NCI-H2107 treated with DMSO at 0.1 percent for 48 hours (cell line): ENCODE results near the gene ZNF516.
A peak's percentile ranks its signal among the peaks of the same experiment; 100 is the strongest.
"Not testable (repeated sequence)": the region's sequence is repeated elsewhere in the genome, so short reads cannot be mapped to it uniquely, and the experiment has no call there.

Source experiments
- DNase-seq: peaks from one replicate; lab custom pipeline; 2025; ENCODE audit not compliant: unreplicated experiment; lab: John Stamatoyannopoulos, UW

ZNF516 gene, protein sequence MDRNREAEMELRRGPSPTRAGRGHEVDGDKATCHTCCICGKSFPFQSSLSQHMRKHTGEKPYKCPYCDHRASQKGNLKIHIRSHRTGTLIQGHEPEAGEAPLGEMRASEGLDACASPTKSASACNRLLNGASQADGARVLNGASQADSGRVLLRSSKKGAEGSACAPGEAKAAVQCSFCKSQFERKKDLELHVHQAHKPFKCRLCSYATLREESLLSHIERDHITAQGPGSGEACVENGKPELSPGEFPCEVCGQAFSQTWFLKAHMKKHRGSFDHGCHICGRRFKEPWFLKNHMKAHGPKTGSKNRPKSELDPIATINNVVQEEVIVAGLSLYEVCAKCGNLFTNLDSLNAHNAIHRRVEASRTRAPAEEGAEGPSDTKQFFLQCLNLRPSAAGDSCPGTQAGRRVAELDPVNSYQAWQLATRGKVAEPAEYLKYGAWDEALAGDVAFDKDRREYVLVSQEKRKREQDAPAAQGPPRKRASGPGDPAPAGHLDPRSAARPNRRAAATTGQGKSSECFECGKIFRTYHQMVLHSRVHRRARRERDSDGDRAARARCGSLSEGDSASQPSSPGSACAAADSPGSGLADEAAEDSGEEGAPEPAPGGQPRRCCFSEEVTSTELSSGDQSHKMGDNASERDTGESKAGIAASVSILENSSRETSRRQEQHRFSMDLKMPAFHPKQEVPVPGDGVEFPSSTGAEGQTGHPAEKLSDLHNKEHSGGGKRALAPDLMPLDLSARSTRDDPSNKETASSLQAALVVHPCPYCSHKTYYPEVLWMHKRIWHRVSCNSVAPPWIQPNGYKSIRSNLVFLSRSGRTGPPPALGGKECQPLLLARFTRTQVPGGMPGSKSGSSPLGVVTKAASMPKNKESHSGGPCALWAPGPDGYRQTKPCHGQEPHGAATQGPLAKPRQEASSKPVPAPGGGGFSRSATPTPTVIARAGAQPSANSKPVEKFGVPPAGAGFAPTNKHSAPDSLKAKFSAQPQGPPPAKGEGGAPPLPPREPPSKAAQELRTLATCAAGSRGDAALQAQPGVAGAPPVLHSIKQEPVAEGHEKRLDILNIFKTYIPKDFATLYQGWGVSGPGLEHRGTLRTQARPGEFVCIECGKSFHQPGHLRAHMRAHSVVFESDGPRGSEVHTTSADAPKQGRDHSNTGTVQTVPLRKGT

GRCh38 chr18:76495006-76495370 is at the start of gene ZNF516:
TSS of gene ZNF516 (minus strand) at chr18:76495242. CDS start at chr18:76443054, 52,188 bp downstream.
- no peak for DNase-seq

DNA sequence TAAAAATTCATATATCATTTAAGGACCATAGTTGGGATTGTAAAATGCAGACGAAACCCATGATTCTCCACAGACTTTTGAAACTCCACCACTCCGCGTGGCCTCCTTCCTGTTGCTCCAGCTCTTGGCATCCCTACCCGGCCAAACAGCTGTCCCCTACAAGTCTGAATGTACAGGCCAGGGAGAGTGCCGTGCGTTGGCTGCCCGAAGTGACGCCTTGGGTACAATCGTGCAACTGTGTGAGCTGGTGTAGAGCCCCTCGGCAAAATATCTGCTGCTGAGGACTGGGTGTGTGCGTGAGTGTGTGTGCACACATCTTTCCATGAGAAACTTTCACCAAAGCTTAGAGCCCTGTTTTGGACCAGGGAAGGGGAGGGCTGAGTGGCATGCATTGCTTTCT is 43.8 kb upstream of the ZNF516 start:
- no peak for DNase-seq

- no peak for DNase-seq
Measured at GRCh38 chr18:76537621-76538020, 42.6 kb upstream of the ZNF516 start.

- not testable (repeated sequence) for DNase-seq
Measured at GRCh38 chr18:76536593-76536992, 41.6 kb upstream of the ZNF516 start.

DNA sequence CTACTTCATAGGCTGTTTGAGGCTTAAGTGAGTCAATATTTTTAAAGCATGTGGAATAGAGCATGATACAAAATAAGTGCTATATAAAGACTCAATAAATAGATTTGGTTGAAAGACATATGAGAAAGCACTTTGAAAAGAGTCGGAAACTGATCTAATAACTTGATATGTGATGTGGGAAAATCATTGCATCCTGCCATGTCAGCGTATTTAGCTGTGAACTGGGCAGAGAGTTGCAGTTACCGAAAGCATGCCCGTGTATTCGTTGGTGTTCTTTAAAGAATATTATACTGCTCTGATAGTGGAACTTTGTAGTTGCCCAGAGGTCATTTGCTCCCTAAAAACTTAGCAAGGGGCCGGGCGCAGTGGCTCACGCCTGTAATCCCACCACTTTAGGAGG is 37.8 kb upstream of the ZNF516 start:
- DNase-seq, result no peak

GRCh38 chr18:76530846-76531245 is 35.8 kb upstream of the ZNF516 start:
- DNase-seq, result no peak

DNA sequence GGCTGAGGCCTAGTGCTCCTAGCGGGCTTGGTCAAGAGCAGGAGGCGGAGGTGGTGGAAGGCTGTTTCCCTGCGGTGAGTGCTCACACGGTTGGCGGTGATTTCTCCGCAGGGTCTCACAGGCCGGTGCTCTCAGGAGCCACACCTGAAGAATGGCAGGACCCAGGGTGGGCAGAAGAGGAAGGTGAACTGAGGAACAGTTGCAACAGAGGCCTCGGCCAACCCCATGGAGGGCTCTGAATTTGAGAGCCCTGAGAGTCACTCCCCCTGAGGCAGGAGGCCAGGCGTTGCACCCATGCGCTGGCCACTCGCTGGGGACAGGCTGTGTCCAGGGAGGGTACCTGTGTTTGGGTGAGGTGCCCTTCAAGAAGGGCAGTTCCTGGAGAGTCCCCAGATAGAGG is 35.3 kb upstream of the ZNF516 start:
- no peak for DNase-seq

- no peak for DNase-seq
Measured at GRCh38 chr18:76529433-76529811, 34.4 kb upstream of the ZNF516 start.

DNA sequence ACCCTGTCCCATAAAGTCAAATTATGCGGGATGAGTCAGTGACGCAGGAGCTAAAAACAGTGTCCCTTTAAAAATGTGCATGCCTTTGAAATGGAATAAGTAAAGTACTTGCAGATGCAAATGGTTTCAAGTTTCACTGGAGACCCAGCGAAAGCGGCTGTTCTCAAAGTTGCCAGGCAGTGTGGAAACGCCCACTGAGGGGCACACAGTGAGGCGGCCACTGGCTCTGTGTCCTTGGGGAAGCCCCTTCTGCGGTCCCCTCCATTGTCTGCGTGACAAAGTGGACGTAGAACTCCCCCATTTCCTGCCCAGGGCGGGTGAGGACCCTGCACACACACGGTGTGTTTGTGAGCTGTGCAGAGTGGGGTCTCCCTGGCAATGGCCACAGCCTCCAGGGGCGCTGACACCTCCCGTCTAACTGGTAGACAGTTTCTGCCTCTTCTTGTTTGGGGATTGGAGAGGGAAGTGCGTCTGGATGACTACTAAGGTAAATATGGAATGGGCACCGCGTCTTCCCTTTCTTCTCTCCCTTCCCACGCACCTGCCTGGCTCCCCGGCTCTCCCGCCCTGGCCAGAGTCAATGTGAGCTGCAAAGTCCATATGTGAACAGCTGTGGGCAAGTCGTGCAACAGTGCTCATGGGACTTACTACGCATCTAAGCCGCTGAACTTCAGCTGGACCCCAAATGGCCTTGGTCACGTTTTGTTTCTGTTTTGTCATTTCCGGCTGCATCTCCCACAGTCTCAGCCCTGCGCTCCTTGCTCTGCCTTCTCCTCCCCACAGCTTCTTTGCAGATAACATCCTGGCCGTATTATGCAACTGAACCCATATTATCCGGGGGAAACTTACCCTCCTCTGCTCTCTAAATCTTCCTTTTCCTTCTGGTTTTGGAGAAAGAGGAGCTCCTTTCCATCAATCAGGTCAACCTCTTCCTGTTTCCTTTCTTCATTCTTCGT is 33.7 kb upstream of the ZNF516 start:
- peak; percentile 67 for DNase-seq

DNA sequence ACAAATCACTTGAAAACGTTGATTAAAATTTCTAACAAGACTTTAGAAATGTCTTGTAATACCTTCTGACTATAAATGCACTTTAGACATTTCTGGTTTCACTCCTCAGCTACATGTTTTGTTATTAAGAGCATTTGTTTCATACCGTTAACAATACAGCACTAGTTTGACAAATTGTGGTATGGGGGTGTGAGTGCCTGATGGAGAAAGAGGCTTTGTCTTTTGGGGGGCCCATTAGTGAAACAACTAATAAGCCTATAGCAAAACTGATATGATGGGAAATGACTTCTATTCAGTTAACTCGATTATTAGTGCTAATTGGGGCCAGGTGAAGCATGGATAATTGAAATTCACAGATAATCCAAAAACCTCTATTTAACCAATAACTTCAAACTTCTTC is 30.9 kb upstream of the ZNF516 start:
- no peak for DNase-seq

DNA sequence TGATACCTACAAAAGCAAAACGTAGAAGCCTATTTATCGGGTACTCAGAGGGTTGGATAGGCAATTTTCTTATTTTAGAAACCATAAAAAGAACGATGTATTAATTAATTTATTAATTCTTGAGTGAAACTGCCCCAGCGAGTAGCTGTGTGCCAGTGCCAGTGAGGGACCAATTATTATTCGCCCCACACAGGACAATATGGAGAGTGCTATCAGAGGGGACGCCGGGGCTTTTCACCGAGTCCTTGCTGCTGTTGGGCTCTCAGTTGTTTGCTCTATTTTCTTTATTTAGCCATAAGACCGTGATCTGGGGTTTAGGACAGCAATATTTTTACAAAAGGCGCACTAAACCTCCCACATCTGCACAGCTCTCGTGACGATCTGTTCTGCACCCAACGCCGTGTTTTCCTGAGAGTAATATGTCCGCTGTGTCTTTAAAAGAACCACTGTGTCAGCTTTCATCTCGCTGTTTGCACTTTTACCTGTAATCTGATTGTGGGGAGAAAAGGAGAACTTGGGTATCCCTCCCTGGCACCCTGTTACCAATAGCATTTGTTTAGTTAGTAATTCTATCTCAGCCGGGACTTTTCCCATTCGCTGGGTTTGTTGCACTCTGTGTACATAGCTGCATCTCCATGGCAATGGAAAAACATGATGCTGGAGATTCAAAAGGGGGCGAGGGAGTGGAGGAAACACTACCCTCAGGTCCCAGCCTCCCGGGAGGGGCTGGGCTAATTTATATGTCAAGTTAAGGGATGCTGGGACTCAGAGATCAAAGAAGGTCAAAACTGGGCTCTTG is 30.1 kb upstream of the ZNF516 start:
- DNase-seq, result peak; percentile 98

GRCh38 chr18:76524477-76524876 is 29.4 kb upstream of the ZNF516 start:
- DNase-seq, result no peak

DNA sequence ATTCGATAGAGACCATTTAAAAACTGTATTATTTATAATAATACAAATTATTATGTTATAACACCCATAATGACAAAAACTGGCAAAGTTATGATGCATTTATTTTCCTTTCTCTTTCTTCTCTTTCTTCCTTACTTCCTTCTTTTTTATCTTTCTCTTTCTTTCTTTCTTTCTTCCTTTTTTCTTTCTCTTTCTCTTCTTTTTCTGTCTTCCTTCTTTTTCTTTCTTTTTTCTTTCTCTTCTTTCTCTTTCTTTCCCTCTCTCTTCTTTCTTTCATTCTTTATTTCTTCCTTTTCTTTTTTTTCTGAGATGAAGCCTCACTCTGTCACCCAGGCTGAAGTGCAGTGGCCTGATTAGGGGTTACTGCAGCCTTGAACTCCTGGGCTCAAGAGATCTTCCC is 27.5 kb upstream of the ZNF516 start:
- no peak for DNase-seq

DNA sequence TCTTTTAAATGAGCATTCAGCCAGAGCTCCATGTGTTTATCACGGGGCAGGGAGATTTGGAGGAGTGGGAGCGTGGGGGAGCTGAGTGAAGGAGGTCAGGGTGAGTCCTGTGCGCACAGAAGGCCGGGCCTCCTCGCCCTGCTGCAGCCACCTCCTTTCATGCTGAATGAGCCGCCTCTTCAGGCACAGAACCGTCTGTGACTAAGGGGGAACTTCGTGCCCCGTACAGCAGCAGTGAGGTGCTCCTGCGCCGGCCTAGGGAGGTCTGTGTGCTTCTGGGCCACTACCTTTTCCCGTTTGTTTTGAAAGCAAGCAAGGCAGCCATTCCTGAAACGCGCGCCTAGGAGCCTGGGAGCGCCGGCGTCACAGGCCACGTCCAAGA is 27.1 kb upstream of the ZNF516 start:
- DNase-seq, result peak; percentile 81

GRCh38 chr18:76521417-76522121 is 26.5 kb upstream of the ZNF516 start:
- DNase-seq, result peak; percentile 81

DNA sequence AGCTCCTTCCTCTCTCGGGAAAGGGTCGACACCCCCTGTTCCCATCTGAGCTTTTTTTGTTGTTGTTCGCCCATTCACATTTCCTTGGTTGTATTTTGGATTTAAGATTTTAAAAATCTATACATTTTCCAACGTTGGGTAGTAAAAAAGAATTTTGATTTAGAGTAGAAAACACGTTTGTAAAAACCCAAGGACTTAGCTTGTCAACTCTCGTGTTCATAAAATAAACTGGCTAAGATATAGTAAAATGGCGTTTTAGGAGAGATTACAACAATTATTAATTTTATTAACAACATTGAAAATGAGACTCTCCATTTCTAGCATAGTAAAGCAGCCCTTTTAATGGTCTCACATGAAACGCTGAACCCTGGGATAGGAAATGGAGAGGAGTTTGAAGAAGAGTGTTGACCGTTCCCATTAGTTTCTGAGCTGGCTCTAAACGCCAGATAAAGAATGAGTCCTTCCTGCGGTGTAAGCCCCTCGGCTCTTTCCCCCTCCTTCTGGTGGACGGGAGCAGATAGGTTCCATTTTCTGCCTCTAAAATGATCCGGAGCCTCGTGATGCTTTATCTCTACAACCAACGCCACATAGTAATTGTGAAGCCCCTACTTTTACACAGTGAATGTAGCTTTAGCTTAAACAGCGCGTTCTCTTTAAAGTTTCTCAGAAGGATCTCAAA is 24.0 kb upstream of the ZNF516 start:
- peak; percentile 87 for DNase-seq

DNA sequence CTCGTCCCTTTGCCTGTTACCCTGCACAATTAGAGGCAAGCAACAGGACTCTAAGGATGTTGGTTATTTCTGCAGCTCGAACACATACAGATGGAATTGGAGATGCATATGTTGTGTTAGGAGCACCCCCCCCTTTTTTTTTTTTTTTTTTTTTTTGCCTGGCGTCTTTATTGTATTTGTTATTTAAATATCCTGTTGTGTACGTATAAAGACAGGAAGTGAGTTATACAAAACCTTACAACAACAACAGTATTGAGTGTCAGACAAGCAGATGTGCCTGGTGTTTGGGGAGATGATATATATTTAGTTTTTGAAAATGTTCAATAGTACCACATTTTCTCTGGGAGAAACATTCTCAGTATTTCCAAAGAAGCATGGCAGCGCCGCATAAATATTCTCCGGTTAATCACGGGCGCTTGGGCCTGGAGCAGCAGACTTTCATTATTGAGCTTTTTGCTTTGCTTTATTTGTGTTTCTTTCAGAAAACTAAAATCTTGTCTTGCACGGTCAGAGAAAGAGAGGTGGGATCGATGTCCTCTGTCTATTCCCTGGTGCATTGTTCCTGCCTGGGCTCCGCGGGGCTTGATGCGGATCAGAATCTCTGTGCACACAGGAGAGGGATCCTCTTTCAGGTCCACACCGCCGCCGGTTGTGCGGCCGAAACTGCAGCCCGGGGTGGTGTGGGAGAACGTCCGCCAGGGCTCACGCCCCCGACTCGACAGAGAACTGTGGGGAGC is 23.2 kb upstream of the ZNF516 start:
- DNase-seq, result peak; percentile 95

DNA sequence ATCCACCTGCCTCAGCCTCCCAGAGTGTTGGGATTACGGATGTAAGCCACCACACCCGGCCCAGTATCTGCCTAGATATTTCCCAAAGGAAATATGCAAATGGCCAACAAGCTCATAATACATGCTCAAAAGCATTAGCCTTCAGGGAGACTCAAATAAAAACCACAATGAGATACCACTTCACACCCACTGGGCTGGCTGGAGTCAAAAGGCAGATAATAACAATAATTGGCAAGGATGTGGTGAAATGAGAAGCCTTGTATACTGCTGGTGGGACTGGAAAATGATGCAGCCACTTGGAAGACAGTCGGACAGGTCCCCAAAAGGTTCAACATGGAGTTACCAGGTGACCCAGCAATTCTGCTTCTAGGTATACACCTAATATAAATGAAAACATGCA is 20.5 kb upstream of the ZNF516 start:
- DNase-seq, result peak; percentile 24
